NOMO-1 (cell line): Measurements from ENCODE around the gene HBA1.
"Not testable (repeated sequence)": the region's sequence is repeated elsewhere in the genome, so short reads cannot be mapped to it uniquely, and the experiment has no call there.

Experiments
- DNase-seq, 2 experiments: peaks; one replicate each; lab custom pipeline; 2025; ENCODE audit not compliant: unreplicated experiment in 2 of 2; lab: John Stamatoyannopoulos, UW

The HBA1 gene

DNA sequence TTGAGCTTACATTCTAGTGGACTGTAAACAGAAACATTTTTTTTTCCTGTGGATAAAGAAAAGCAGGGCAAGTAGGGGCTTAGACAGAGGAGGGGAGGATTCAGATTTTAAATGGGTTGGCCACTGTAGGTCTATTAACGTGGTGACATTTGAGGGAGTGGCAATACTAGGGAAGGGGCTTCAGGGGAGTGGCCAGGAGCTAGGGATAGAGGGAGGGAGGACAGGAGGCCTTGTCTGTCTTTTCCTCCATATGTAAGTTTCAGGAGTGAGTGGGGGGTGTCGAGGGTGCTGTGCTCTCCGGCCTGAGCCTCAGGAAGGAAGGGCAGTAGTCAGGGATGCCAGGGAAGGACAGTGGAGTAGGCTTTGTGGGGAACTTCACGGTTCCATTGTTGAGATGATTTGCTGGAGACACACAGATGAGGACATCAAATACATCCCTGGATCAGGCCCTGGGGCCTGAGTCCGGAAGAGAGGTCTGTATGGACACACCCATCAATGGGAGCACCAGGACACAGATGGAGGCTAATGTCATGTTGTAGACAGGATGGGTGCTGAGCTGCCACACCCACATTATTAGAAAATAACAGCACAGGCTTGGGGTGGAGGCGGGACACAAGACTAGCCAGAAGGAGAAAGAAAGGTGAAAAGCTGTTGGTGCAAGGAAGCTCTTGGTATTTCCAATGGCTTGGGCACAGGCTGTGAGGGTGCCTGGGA is 17.2 kb upstream of the HBA1 start:
- no peak for DNase-seq

DNA sequence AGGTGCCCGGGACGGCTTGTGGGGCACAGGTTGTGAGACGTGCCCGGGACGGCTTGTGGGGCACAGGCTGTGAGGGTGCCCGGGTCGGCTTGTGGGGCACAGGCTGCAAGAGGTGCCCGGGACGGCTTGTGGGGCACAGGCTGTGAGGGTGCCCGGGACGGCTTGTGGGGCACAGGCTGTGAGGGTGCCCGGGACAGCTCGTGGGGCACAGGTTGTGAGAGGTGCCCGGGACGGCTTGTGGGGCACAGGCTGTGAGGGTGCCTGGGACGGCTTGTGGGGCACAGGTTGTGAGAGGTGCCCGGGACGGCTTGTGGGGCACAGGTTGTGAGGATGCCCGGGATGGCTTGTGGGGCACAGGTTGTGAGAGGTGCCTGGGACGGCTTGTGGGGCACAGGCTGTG is 16.2 kb upstream of the HBA1 start:
- DNase-seq, result not testable (repeated sequence)

DNA sequence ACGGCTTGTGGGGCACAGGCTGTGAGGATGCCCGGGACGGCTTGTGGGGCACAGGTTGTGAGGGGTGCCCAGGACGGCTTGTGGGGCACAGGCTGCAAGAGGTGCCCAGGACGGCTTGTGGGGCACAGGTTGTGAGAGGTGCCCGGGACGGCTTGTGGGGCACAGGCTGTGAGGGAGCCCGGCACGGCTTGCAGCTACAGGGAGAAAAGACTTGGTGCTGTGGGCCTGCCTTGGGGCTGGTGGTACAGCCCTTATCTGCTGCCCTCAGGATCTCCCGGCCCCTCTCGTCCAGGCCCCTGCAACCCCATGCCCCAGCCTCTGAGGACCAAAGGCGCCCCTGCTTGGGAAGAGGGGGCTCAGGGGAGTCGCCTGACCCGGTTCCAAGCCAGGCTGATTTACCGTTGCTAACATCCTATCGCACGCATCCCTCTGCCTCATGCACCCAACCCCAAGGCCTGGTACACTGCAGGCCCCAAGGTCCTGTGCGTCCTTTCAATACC is 15.7 kb upstream of the HBA1 start:
- DNase-seq, result no peak

DNA sequence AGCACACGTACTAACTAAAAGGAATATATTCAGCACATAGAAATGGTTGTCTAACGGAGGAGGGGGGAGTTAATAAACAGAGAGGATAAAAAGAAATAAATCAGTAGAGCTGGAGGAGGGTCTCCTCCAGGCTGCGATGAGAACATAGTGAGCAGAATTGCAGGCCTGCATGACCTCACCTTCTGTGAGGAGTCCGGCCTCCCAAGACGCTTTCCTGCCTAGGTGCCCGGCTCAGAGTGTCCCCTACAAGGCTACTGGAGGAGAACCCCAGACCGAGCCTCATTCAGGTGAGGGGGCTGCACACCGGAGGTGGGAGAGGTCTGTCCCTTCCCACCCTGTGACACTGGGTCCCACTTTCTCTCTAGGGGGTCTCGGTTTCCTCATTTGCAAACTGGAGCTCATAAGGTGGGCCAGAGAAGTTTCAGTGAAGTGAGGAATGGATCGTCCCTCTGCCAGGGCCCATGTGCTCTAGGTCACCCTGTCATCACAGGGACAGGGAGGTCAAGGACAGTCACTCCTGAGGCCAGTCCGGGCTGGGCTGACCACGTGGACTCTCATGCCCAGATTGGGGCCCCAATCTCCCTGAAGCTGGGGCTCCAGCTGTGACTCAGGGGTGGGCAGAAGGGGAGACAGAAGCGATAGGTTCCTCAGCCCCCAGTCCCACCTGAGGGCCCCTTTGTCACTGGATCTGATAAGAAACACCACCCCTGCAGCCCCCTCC is 14.0 kb upstream of the HBA1 start:
- no peak for DNase-seq

DNA sequence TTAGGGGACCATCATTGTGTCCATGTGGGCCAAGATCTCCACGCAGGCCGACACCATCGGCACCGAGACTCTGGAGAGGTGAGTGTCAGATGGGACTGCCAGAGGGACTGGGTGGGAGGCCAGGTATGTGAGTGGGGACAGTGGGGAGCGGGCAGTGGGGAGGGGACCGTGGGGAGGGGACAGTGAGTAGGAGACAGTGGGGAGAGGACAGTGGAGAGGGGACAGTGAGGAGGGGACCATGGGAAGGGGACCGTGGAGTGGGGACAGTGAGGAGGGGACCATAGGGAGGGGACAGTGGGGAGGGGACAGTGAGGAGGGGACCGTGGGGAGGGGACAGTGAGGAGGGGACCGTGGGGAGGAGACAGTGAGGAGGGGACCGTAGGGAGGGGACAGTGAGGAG is 13.3 kb upstream of the HBA1 start:
- not testable (repeated sequence) for DNase-seq

DNA sequence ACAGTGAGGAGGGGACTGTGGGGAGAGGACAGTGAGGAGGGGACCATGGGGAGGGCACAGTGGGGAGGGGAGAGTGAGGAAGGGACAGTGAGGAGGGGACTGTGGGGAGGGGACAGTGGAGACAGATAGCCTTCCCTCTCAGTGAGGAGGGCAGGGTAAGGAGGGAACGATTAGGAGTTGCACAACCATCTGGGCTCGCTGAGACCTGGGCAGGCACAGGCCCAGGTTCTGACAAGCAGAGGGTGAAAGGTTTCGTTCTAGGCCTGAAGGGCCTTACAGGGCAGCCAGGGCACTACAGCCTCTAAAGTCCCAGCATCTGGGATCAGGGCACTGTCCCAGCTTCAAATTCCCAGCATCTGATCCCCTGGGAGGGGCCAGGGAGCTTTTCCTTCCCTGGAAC is 12.8 kb upstream of the HBA1 start:
- DNase-seq, result not testable (repeated sequence)

DNA sequence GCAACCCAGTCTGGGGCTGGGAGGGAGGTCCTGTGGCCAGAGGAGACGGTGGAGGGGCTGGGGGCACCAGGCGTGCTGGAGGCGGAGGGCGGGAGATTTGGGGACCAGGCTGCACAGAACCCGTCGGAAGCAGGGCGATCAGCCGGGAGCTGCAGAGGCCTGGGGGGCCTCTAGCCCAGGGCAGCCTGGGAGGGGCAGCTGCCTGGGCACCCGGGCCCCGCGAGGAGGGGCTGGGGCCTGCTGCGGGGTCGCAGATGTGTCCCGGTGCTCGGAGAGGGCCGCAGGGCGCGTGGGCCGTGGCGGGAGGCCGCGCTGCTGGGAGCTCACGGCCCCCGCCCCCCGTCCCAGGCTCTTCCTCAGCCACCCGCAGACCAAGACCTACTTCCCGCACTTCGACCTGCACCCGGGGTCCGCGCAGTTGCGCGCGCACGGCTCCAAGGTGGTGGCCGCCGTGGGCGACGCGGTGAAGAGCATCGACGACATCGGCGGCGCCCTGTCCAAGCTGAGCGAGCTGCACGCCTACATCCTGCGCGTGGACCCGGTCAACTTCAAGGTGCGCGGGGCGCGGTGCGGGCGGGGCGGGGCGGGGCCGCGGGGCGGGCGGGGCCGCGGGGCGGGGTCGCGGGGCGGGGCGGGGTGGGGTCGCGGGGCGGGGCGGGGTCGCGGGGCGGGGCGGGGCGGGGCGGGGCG is 12.2 kb upstream of the HBA1 start:
- DNase-seq, result not testable (repeated sequence)

DNA sequence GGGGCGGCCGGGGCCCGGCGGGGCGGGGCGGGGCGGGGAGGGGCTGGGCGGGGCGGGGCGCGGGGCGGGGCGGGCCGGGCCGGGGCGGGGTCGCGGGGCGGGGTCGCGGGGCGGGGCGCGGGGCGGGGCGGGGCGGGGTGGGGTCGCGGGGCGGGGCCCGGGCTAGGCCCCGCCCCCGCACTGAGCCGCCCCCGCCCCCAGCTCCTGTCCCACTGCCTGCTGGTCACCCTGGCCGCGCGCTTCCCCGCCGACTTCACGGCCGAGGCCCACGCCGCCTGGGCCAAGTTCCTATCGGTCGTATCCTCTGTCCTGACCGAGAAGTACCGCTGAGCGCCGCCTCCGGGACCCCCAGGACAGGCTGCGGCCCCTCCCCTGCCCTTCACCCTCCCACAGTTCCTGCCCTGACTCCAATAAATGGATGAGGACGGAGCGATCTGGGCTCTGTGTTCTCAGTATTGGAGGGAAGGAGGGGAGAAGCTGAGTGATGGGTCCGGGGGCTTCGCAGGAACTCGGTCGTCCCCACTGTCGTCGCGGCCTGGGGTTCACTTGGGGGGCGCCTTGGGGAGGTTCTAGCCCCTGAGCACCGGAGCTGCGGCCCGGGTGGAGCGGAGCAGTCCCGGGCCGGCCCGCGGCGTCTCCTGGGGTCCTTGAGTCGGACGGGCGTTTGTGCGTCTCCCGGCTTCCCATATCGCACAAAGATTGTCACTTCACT is 11.5 kb upstream of the HBA1 start:
- no peak for DNase-seq

DNA sequence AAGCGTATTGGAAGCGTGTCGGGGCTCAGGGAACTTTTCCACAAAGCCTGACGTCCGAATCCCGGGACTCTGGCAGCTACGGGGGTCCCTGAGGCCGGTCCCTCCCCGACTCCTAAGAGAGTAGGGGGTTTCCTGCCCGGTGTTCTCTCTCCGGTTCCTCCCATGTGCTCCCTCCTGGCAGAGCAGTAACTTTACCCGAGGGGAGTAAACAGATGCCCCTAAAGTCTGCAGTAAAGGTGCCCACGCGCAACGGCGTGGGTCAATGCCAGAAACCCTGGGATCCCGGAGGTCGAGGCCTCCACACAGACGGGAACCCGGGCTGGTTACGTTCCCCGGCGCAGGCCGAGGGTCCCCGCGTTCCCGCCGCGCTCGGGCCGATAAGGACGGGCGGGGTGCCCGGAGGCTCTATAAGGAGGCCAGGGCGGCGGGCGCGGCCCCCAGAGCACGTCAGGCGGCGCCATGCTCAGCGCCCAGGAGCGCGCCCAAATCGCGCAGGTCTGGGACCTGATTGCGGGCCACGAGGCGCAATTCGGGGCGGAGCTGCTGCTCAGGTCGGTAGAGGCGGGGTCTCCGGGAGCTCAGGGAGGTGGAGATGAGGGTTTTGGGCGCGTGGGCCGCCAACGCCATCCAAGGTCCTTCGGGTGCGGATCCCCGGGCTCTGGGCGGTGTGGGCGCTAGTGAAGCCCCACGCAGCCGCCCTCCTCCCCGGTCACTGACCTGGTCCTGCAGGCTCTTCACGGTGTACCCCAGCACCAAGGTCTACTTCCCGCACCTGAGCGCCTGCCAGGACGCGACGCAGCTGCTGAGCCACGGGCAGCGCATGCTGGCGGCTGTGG is 10.7 kb upstream of the HBA1 start, which contains the start of gene HBM:
Gene HBM (plus strand): TSS at position 440 of the 836 bp plus-strand sequence. CDS start 20 bp downstream, at position 460.
- no peak for DNase-seq

DNA sequence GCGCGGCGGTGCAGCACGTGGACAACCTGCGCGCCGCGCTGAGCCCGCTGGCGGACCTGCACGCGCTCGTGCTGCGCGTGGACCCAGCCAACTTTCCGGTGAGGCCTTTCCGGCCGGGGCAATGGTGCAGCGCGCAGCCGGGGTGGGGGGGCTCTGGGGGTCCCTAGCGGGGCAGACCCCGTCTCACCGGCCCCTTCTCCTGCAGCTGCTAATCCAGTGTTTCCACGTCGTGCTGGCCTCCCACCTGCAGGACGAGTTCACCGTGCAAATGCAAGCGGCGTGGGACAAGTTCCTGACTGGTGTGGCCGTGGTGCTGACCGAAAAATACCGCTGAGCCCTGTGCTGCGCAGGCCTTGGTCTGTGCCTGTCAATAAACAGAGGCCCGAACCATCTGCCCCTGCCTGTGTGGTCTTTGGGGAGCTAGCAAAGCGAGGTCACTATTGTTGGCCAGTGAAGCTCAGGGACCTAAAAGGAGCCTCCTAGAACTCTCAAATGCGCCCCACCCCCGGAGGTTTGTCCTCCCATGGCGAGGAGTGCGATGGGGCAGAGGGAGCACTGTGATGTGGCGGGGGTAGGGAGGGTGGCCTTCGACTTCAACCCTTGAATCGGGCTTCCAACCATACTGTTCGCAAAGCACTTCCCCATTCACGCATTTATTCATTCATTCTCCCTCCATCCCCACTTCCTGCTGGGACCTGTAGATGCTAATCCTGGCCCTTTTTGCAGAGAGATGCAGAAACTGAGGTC is 9.9 kb upstream of the HBA1 start:
- no peak for DNase-seq

DNA sequence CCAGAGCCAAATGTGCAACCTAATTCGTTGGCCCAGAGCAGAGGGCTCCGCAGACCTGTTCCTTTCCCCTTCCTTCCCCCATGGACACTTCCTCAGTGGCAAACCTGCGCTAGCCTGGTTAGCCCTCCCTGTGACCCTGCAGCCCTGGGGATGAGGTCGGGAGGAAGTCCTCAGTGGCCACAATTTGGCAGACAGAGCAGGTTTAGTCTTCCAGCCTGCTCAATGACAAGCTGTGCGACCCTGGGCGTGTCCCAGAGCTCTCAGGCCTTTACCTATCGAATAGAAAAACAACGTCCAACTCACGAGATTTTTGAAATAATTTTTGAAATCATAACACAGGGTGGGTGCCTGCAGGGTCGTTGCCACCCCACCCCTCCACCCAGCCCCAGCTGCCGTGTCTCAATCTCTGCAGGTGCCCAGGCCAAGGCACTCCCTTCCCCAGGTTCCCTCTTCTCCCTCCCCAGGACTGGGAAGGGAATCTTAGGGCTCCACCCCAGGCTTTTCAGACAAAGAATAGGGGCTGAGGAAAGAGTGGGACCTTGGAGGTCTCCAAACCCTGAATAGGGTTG is 9.3 kb upstream of the HBA1 start:
- DNase-seq, result no peak

DNA sequence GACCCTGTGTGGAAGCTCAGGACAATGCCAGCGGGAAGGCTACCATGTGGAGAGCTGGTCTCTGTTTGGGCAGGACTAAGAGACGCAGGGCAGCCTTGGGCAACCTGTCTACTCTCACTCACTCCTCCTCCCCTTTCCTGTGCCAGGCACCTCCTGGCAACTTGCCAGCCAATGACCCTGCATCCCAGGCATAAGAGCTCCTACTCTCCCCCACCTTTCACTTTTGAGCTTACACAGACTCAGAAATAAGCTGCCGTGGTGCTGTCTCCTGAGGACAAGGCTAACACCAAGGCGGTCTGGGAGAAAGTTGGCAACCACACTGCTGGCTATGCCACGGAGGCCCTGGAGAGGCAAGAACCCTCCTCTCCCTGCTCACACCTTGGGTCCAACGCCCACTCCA is 8.1 kb upstream of the HBA1 start:
- DNase-seq, result no peak

DNA sequence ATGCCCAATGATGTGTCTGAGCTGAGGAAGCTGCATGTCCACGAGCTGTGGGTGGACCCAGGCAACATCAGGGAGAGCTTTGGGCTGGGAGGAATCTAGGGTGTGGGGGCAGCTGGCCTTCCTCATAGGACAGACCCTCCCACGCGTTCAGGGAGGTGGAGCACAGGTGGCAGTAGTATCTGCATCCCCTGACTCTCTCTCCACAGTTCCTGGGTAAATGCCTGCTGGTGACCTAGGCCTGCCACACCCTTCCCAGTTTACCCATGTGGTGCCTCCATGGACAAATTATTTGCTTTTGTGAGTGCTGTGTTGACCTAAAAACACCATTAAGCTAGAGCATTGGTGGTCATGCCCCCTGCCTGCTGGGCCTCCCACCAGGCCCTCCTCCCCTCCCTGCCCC is 7.5 kb upstream of the HBA1 start:
- no peak for DNase-seq

DNA sequence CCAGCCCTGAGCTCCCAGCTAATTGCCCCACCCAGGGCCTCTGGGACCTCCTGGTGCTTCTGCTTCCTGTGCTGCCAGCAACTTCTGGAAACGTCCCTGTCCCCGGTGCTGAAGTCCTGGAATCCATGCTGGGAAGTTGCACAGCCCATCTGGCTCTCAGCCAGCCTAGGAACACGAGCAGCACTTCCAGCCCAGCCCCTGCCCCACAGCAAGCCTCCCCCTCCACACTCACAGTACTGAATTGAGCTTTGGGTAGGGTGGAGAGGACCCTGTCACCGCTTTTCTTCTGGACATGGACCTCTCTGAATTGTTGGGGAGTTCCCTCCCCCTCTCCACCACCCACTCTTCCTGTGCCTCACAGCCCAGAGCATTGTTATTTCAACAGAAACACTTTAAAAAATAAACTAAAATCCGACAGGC is 6.4 kb upstream of the HBA1 start:
- not testable (repeated sequence) for DNase-seq

DNA sequence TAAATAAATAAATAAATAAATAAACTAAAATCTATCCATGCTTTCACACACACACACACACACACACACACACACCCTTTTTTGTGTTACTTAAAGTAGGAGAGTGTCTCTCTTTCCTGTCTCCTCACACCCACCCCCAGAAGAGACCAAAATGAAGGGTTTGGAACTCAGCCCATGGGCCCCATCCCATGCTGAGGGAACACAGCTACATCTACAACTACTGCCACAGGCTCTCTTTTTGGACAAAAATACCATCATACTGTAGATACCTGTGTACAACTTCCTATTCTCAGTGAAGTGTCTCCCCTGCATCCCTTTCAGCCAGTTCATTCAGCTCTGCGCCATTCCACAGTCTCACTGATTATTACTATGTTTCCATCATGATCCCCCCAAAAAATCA is 5.7 kb upstream of the HBA1 start:
- no peak for DNase-seq

DNA sequence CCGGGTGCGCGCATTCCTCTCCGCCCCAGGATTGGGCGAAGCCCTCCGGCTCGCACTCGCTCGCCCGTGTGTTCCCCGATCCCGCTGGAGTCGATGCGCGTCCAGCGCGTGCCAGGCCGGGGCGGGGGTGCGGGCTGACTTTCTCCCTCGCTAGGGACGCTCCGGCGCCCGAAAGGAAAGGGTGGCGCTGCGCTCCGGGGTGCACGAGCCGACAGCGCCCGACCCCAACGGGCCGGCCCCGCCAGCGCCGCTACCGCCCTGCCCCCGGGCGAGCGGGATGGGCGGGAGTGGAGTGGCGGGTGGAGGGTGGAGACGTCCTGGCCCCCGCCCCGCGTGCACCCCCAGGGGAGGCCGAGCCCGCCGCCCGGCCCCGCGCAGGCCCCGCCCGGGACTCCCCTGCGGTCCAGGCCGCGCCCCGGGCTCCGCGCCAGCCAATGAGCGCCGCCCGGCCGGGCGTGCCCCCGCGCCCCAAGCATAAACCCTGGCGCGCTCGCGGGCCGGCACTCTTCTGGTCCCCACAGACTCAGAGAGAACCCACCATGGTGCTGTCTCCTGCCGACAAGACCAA is 4.0 kb upstream of the HBA1 start, which contains the start of gene HBA2:
Gene HBA2 (plus strand): TSS at position 503 of the 568 bp plus-strand sequence. CDS start 37 bp downstream, at position 540.
- not testable (repeated sequence) for DNase-seq

DNA sequence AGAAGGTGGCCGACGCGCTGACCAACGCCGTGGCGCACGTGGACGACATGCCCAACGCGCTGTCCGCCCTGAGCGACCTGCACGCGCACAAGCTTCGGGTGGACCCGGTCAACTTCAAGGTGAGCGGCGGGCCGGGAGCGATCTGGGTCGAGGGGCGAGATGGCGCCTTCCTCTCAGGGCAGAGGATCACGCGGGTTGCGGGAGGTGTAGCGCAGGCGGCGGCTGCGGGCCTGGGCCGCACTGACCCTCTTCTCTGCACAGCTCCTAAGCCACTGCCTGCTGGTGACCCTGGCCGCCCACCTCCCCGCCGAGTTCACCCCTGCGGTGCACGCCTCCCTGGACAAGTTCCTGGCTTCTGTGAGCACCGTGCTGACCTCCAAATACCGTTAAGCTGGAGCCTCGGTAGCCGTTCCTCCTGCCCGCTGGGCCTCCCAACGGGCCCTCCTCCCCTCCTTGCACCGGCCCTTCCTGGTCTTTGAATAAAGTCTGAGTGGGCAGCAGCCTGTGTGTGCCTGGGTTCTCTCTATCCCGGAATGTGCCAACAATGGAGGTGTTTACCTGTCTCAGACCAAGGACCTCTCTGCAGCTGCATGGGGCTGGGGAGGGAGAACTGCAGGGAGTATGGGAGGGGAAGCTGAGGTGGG is 3.1 kb upstream of the HBA1 start:
- not testable (repeated sequence) for DNase-seq
